ENCODE measurements around the gene SRSF1.

GRCh38 chr17:57963149-57963511, 43.9 kb downstream of the SRSF1 start:
- TF ChIP-seq CTCF (IDR thresholded peaks at IDR 0.05 in 2 of 3, conservative IDR thresholded peaks at IDR 0.05 in 1 of 3; ENCODE audit: borderline replicate concordance in 1 of 3, insufficient read depth in 1 of 3, low read depth in 2 of 3, low read length in 2 of 3) (no peak), JUND (IDR thresholded peaks at IDR 0.05) (no peak), POLR2AphosphoS5 (IDR thresholded peaks at IDR 0.05; ENCODE audit: low read depth, low read length) (no peak), POLR2A (IDR thresholded peaks at IDR 0.05; ENCODE audit: borderline replicate concordance, extremely low read depth, insufficient read depth, insufficient read length) (no peak), CBX3 (IDR thresholded peaks at IDR 0.05; ENCODE audit: low read depth) (no peak), EZH2phosphoT487 (IDR thresholded peaks at IDR 0.05; ENCODE audit: borderline replicate concordance) (no peak), ZFX (IDR thresholded peaks at IDR 0.05) (no peak), RAD21 (IDR thresholded peaks at IDR 0.05; ENCODE audit: low read depth) (no peak), MAX (IDR thresholded peaks at IDR 0.05) (no peak)
